Measurements from ENCODE around the gene MAP3K20.

DNA sequence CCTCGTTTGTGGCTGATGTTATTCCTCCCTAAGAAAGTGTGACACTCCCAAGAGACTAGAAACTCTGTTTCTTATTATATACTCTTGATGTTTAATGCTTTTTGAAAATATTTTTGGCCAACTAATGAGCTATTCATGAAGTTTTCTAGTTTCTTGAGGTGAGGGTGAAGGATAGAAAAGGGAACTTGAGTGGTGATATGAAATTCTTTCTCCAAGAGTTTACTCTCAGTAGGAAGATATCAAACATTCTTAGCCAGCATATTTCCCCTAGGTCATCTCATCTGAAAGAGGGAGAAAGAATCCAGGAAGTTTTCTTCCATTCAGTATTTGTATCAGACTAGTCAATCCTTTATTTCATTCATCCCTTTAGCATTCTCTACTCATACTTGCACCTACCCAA lies 95.7 kb downstream of the MAP3K20 start:
- TF ChIP-seq, protein P1, sequence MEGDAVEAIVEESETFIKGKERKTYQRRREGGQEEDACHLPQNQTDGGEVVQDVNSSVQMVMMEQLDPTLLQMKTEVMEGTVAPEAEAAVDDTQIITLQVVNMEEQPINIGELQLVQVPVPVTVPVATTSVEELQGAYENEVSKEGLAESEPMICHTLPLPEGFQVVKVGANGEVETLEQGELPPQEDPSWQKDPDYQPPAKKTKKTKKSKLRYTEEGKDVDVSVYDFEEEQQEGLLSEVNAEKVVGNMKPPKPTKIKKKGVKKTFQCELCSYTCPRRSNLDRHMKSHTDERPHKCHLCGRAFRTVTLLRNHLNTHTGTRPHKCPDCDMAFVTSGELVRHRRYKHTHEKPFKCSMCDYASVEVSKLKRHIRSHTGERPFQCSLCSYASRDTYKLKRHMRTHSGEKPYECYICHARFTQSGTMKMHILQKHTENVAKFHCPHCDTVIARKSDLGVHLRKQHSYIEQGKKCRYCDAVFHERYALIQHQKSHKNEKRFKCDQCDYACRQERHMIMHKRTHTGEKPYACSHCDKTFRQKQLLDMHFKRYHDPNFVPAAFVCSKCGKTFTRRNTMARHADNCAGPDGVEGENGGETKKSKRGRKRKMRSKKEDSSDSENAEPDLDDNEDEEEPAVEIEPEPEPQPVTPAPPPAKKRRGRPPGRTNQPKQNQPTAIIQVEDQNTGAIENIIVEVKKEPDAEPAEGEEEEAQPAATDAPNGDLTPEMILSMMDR (IDR thresholded peaks at IDR 0.05), result no peak
- TF ChIP-seq YY1 (IDR thresholded peaks at IDR 0.05; ENCODE audit: low read depth), result no peak
- TF ChIP-seq, protein P2, sequence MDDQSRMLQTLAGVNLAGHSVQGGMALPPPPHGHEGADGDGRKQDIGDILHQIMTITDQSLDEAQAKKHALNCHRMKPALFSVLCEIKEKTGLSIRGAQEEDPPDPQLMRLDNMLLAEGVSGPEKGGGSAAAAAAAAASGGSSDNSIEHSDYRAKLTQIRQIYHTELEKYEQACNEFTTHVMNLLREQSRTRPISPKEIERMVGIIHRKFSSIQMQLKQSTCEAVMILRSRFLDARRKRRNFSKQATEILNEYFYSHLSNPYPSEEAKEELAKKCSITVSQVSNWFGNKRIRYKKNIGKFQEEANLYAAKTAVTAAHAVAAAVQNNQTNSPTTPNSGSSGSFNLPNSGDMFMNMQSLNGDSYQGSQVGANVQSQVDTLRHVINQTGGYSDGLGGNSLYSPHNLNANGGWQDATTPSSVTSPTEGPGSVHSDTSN (IDR thresholded peaks at IDR 0.05), result no peak

Data from SK-N-SH (cell line).